H54 (cell line): ENCODE measurements around the gene GRID2IP.

ENCODE experiments used
- DNase-seq: peaks from one replicate; pipeline ENCODE4 v3.0.0; 2011; ENCODE audit warnings: low spot score, mixed read lengths; ENCODE audit not compliant: insufficient read length
- FAIRE-seq: peaks from 3 replicates; lab custom pipeline; 2011; peaks lifted over from hg19 to GRCh38; lab: Jason Lieb, UNC
- POLR2A ChIP-seq: IDR thresholded peaks from 2 replicates; pipeline ENCODE4 v1.6.1; 2011; ENCODE audit warnings: low read depth, mild to moderate bottlenecking, low read length

Gene GRID2IP

DNA sequence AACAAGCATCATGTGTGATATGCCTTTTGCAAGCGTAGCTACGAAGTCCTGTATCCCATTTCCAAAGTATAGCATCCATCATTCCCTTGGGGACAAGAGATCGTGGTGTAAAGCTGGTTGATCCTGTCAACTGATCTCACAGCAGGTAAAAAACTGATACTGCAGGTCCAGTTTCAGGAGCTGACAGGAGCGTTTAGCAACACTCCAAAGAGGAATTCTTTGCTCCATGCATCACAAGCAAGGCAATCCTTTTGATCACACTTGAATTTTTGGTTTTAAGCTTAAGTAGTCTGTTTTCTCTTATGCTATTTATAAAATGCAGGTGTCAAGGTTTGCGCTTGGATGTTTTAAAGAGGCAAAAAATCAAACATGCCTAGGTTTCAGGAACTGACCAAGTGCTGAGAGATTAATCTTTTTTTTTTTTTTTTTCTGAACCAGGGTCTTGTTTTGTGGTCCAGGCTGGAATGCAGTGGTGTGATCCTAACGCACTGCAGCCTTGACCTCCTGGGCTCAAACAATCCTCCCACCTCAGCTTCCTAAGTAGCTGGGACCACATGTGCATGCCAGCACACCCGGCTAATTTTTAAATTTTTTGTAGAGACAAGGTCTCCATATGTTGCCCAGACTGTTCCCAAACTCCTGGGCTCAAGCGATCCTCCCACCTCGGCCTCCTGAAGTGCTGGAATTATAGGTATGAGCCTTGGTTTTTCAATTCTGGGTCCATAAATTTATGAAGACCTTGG lies 24.2 kb upstream of the GRID2IP start:
- DNase-seq (no peak), FAIRE-seq (no peak)
- no peak for TF ChIP-seq POLR2A

GRCh38 chr7:6571160-6571779 lies 20.0 kb upstream of the GRID2IP start:
- FAIRE-seq: no peak

GRCh38 chr7:6567886-6568285 lies 16.6 kb upstream of the GRID2IP start:
- no peak for DNase-seq
- TF ChIP-seq POLR2A: no peak
- no peak for FAIRE-seq

More at GRCh38 chr7:6571160-6571779, 20.0 kb upstream of the GRID2IP start:
- no peak for DNase-seq
- TF ChIP-seq POLR2A: no peak

GRCh38 chr7:6565655-6566054 lies 14.4 kb upstream of the GRID2IP start:
- FAIRE-seq (no peak), DNase-seq (no peak)
- no peak for TF ChIP-seq POLR2A

GRCh38 chr7:6563936-6564770 lies 12.9 kb upstream of the GRID2IP start:
- no peak for FAIRE-seq
- no peak for TF ChIP-seq POLR2A
- DNase-seq: no peak

DNA sequence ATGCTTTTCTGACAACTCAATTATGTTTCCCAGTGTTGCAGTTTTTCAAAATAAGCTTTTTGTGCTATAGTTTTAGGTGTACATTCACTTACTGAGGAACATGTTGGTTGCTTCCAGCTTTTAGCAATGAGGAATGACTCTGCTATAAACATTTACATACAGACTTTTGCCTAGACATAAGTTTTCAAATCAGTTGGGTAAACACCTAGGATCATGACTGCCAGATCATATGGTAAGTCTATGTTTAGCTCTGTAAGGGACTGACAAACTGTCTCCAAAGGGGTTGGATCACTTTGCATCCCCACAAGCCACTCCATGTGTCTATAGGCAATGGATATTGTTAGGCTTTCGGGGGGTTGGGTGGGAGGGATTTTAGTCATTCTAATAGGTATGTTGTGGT lies 10.8 kb upstream of the GRID2IP start:
- no peak for TF ChIP-seq POLR2A
- FAIRE-seq (no peak), DNase-seq (no peak)

DNA sequence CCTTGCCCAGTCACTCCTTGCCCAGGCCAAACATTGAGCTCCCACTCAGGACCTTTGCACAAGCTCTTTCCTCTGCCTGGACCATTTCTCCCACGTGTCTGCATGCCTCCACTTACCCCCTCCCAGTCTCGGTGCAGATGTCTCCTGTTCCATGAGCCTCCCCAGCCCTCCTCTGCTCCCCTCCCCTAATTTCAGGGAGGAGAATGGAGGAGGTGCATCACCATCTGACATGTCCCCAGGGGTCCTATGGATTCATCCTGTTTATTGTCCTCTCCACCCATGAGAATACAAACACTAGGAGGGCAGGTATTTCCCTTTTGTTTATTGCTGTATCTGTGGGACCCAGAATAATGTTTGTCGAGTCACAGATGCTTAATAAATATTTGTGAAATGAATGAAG lies 8.6 kb upstream of the GRID2IP start:
- FAIRE-seq (no peak), DNase-seq (no peak)
- no peak for TF ChIP-seq POLR2A

GRCh38 chr7:6558837-6559236 lies 7.6 kb upstream of the GRID2IP start:
- FAIRE-seq (no peak), DNase-seq (peak; percentile 92)
- no peak for TF ChIP-seq POLR2A

DNA sequence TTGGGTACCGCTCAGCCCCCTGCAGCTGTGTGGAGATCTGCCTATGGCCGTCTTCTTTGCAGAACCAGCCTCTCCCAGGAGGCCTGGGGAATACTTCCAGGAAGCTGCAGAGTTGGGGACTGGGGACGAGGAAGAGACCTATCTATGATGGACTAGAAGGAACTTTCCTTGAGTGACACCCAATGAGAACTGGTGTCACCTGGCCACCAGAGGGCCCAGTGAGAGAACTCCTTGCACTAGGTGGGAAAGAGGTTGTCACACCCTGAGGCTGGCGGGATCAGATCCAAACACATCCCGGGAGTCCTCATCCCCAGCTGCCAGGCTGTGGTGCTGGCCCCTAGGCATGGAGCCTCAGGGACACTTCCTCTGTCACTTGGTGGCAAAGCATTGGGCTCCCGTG lies 4.9 kb upstream of the GRID2IP start:
- no peak for TF ChIP-seq POLR2A
- FAIRE-seq: no peak
- DNase-seq: no peak

GRCh38 chr7:6554848-6555247 lies 3.6 kb upstream of the GRID2IP start:
- no peak for FAIRE-seq
- no peak for TF ChIP-seq POLR2A
- no peak for DNase-seq

DNA sequence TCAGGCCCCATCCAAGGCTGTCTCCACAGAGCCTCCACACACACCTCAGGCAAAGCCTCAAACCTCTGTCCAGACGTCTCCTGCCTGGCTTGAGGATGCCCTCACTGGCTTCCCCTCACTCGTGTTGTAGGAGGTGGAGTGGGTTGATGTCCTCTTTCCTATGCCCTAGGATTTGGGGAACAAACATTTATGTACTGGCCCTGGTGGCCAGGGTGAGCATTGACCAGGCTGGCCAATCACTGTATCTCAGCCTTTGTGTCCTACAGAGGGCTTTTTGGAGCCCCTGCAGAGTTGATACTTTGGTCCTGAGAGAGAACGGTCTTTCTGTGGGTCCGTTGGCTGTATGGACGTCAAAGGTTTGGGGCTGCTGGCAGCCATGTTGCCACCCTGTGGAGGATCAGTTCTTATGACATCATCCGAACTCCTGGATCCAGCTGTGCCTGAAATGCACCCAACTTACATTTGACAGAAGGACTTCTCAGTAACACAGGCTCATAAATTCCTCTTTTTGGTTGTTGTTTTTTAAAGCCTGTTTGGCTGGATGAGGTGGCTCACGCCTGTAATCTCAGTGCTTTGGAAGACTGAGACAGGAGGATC lies 2.3 kb upstream of the GRID2IP start:
- DNase-seq (no peak), FAIRE-seq (no peak)

DNA sequence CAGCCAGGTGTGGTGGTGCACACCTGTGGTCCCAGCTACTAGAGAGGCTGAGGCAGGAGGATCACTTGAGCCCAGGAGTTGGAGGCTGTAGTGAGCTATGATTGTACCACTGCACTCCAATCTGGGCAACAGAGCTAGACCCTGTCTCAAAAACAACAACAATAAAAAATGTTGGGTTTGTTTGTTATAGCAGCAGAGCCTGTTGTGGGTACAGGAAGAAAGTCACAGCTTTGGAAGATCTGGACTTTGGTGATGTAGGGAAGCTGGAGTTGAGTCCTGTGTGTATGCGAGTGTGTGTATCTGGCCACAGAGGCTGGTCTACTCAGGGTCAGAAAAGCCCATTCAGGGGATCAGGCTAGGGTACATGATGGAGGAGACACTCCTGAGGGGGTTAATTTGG lies 3.9 kb downstream of the GRID2IP start:
- DNase-seq: no peak
- no peak for TF ChIP-seq POLR2A
- no peak for FAIRE-seq

More for the DNA sequence above, 2.3 kb upstream of the GRID2IP start:
- TF ChIP-seq POLR2A: no peak

GRCh38 chr7:6546498-6547251 lies 4.6 kb downstream of the GRID2IP start:
- TF ChIP-seq POLR2A: no peak
- DNase-seq (peak; percentile 65), FAIRE-seq (no peak)
